DMS79 treated with DMSO at 0.1 percent for 48 hours (cell line): Measurements from ENCODE around the gene NUP85.
"Not testable (repeated sequence)": the region's sequence is repeated elsewhere in the genome, so short reads cannot be mapped to it uniquely, and the experiment has no call there.

Experiments
- DNase-seq: peaks from one replicate; lab custom pipeline; 2025; lab: John Stamatoyannopoulos, UW

The NUP85 gene

DNA sequence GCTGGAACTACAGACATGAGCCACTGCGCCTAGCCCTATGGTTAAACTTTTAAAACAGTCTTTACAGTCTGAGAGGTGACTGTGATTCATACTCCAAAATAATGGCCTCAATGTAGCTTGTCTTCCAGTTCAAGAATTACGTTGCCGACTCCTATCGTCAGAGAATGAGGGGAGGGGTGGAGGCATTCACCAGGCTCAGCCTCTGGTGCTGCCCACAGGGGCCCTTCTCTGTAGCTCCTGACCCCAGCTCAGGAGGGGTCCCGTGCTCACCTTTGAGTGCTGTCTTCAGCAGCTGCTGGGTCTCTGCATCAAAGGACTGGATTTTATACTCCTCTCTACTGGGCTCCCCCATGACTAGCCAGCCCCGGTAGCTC lies 64.4 kb downstream of the NUP85 start:
- DNase-seq, result peak; percentile 18

DNA sequence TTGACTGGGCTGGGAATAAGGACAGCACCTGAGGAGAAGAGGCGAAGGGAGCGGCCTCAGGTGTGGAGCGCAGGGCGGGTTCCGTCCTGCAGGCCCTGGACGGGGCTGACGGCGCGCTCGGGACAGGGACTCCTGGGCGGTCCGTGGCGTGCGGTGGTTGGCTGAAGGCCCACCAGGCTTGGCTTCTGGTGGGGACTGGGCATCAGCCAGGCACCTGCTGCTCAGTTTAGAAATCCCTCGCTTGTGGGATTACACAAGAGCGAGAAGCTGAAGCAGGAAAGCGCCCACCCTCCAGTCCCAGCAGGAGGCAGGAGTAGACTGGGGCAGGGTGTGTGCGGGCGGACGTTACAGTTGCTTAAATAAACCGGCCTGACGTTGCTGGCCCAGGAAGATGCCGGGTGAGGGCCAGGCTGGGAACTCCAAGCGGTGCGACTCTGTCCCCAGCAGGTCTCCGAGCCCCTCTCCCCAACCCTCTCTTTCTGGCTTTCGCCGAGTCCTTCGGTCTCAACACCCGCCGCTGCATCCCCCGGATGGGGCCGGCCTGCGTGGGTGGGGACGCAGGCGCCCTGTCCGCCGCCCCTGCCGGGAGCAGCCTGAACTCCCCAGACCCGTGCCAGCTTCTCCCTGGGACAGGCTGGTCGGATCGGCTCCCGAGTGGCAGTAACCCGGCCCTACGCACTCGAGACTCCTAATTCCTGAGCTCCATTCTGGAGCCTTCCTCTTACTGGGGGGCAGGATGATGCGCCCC lies 64.9 kb downstream of the NUP85 start:
- DNase-seq, result peak; percentile 53

DNA sequence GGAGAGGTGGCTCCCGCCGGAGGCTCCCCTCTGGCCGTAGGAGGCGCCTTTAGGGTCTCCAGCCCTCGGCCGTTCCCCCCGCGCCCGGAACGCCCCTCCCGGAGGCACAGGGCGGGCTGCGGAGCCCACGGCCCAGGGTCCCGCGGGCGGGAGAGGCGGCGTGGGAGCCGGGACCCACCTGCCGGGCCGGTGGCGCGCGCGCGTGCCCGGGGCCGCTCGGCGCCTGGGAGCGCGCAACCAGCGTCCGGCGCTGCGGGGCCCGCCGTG lies 65.4 kb downstream of the NUP85 start, which contains the start of gene MIF4GD:
MIF4GD (minus strand) TSS at position 266 of the 267 bp plus-strand sequence. CDS start 1,036 bp downstream, outside the sequence.
- DNase-seq, result no peak

DNA sequence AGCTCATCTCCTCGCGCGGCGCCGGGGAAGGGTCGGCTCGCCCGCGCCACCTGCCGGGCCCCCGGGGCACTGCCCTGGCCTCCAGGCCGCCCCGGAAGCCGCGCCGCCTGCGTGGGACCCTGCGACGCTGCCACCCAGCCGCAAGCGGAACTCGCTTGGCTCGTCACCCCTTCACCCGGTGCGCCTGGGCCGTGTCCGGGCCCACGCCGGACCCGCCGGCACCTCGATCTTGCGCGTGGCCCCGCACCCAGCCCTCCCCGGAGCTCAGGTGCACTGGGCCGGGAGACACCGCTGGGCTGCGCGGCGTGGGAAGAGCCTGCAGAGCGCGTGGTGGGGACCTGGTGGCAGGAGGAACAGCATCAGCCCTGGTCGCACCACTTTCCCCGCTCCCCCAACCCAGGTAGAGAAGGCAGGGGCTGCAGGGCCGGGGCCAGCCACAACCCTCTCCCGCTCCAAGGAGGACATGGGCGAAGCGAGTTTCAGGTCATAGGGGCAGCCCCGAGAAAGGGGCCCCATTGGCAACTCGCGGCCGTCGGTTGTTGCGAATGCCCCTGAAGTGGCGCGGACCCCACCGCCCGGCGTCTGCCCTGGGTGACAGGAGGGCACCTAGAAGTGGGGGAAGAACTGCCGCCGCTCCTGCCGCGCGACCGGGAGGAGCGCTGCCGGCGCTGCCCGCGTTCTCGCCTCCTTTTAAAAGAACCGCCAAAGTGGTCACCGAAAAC lies 65.9 kb downstream of the NUP85 start:
- peak; percentile 21 for DNase-seq

DNA sequence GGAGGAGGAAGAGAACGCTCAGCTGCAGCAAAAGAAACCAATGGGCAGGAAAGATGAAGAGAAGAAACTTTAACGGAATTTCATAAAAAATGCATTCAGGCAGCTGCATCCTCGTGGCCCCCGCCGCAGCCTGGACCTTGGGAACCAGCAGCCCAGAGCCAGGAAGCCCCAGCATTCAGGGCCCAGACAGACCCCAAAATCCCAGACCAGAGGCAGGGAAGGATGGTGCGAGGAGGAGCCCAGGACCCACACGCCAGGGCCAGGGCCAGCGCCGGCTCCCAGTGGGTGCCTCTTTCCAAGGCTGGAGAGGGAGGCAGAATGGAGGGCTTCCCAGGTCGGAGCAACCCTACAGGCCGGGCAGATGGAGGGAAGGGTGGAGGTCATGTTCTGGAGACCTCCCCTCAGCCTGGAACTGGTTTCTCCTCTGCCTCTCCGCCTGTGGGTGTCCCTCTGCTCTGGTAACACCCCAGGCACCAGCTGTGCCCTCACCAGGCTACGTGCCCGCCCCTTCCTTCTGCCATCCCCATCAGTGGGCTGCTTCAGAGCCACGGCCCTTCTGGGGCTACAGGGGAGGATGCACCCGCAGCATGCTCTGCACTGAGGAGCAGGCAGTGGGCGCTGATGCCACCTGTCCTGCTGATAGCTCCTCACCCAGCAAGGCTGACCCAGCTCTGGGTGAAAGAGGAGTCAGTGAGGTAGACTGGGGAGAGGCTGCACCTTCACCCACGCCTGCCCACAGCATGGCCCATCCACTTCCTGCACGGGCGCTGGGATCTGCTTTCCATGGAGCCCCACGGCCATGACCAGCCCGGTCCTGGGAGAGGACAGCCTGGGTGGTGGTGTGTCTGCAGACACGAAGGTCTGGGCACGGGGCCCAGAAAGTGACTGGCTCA lies 66.7 kb downstream of the NUP85 start:
- DNase-seq, result no peak

DNA sequence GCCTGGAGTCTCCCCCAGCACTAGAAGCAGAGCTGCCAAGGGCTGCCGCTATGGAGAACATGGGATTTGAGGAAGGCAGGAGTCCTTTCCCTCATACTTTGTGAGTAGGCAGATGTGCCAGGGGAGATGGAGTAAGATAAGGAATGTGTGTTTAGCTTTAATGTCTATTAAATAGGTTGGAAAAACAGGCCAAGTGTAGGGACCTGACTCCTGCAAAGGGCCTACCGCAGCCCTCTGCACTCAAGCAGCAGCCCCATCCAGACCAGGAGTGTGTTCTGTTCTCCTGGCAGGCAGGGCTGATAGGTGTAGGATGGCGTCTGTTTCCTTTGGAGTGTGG lies 67.3 kb downstream of the NUP85 start:
- no peak for DNase-seq

DNA sequence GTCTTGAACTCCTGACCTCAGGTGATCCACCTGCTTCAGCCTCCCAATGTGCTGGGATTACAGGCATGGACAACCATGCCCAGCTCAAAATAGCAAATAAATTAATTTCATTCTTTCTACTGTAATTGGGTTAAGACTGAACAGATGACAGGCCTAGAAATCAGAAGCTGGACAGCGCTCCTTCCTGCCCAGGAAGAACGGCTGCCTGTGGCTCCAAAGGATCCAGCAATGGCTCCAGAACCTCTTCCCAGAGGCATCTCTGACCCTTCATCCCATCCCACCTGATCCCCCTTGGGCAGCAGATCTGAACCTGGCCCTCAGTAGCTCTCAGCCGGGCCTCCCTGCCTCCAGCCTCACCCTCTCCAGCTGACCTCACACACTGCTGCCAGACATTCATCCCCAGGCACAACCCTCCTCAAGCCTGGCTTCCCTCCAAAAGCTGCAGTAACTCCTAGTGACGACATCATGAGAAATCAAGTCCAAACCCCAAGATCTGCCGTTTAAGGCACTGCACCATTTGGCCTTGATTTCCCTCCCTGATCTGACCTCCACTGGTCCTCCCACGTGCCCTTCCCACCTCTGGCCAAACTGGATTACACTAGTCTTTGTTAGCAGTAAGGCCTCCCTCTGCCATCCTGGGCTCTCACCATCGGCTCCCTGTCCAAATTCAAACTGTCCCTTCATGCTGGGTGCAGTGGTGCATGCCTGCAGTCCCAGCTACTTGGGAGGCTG lies 68.7 kb downstream of the NUP85 start:
- DNase-seq, result no peak

DNA sequence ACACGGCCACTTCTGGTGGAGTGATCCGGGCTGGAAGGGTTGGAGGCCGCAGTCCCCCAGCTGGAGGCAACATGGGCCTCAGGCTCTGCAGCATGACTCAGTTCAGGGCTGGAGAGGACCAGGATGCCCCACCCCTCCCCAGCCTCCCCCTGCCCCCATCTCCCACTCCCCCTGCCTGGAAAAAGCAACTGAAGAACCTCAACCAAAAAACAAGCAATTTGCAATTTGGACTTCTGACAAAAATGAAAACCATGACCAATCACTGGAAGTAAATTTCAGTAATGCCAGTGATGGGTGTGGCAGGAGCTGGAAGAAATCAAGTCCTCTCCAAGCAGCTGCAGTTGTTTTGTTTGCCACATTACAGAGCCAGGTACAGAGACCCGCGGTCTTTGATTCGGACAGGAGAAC lies 72.2 kb downstream of the NUP85 start:
- no peak for DNase-seq

DNA sequence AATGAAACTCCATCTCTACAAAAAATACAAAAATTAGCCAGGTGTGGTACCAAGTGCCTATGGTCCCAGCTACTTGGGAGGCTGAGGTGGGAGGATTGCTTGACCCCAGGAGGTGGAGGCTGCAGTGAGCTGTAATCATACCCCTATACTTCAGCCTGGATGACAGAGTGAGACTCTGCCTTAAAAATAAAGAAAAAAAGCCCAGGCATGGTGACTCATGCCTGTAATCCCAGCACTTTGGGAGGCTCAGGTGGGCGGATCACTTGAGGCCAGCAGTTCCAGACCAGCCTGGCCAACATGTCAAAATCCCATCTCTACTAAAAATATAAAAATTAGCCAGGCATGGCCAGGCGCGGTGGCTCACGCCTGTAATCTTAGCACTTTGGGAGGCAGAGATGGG lies 74.7 kb downstream of the NUP85 start:
- DNase-seq, result not testable (repeated sequence)

DNA sequence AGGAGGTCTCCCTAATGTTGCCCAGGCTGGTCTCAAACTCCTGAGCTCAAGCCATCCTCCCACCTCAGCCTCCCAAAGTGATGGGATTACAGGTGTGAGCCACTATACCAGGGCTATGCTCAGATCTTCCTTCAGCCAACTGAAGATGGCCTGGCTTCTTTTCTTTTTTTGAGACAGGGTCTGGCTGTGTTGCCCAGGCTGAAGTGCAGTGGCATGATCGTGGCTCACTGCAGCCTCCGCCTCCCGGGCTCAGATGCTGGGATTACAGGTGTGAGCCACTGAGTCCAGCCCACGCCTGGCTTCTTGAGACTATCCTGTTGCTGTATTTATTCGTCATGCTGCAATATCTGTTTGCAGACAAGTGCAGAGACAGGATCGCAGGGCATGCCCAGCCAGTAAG lies 79.6 kb downstream of the NUP85 start:
- DNase-seq, result no peak
